ENCODE results near the gene SHB. TPM values are rescaled to one million over a fixed set of nuclear protein-coding genes. Genes with fewer than 3 reads are reported as not detected.

The SHB gene
- total RNA-seq, 1 experiment from 2014 or later = 23.8 TPM

DNA sequence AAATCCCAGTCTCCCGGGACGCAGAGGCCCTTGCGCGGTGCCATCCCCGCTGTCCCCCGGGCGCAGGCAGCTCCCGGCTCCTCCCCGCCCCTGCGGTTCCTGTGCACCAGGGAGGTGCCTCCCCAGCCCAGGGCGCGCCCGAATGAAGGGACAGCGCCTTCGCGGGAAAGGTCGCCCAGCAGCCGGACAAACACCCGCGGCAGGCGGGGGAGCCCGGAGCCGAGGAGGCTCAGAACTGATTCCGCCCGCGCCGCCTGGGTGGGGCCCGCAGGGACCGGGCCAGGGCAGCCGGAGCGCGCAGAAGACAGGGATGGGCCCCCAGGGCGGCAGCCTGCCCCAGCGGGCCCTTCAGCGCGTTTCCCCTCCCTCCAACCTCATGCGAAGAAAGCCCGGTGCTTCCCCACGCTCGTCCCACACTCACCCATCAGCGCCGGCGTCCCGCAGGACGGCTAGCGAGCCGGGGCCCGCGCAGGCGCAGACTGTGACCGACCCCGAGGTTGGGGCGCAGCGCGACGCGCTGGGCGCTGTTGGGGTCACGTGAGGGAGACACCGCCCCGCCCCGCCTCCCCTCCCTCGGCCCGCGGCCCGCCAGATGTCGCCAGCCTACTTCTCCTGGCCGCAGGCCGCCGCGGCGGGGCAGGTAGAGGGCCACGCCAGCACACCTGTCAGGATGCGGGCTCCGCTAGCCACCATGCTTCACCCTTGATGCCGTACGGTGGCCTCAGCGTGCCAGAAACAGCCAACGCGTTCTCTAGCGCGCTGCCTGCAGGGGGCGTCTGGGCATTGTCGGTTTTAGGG is 165.2 kb downstream of the SHB start, which contains the start of gene SLC25A51:
TSS of gene SLC25A51 (minus strand) at position 481 of the 798 bp plus-strand sequence. CDS start 15,577 bp downstream, outside the sequence.
- H3K4me3 ChIP-seq = peak within 1 kb of the TSS; percentile 76
- H3K4me2 ChIP-seq = peak within 1 kb of the TSS; percentile 95
- DNase-seq = peak; percentile 74 to 90
- peaks cover 22% of the 10 kb centered on the region; the same call in 1 of the 2 replicates for H3K79me2 ChIP-seq (ENCODE audit: low read depth)
- H3K27ac ChIP-seq = peak within 1 kb of the TSS; percentile 42
- ChIA-PET POLR2A (ENCODE audit: unreplicated experiment) (no interaction called here), CTCF (interaction anchor here (0.7 kb wide), 1 partner anchor 10 kb away, joined by 3 read pairs; no protein-coding TSS in a partner anchor)
- peaks cover 18% of the 10 kb centered on the region for H3K4me1 ChIP-seq (replicated peaks; ENCODE audit: insufficient read depth)
- TSS peak; percentile 43 for BruUV-seq (replicated peaks)
- peaks cover 13% of the 10 kb centered on the region; the same call in 1 of the 2 replicates for H3F3A ChIP-seq (ENCODE audit: insufficient read depth, low read depth)
- H3K27me3 ChIP-seq (ENCODE audit: insufficient read depth, low read depth) = no peaks in the 10 kb centered on the region
- H2AFZ ChIP-seq = peak within 1 kb of the TSS; percentile 62
- H3K9me3 ChIP-seq (ENCODE audit: insufficient read depth, low read depth) = no peaks in the 10 kb centered on the region
- H3K9me2 ChIP-seq (ENCODE audit: insufficient read depth) = no peaks in the 10 kb centered on the region
- intact Hi-C loops (cut with micrococcal nuclease; ENCODE audit: unreplicated experiment) = loop anchor here (2.0 to 10.0 kb wide), 6 partner anchors 157 to 498 kb away; partner anchors contain the start of genes POLR1E and SHB
- H4K20me1 ChIP-seq (ENCODE audit: insufficient read depth) = no peaks in the 10 kb centered on the region; the same call in 1 of the 2 replicates
- peaks cover 5% of the 10 kb centered on the region; the same call in 1 of the 2 replicates for H3K36me3 ChIP-seq (ENCODE audit: low read depth)
- TF ChIP-seq EZH2 (IDR thresholded peaks at IDR 0.05; ENCODE audit: low read depth) = no peak
- TF ChIP-seq, protein P1, sequence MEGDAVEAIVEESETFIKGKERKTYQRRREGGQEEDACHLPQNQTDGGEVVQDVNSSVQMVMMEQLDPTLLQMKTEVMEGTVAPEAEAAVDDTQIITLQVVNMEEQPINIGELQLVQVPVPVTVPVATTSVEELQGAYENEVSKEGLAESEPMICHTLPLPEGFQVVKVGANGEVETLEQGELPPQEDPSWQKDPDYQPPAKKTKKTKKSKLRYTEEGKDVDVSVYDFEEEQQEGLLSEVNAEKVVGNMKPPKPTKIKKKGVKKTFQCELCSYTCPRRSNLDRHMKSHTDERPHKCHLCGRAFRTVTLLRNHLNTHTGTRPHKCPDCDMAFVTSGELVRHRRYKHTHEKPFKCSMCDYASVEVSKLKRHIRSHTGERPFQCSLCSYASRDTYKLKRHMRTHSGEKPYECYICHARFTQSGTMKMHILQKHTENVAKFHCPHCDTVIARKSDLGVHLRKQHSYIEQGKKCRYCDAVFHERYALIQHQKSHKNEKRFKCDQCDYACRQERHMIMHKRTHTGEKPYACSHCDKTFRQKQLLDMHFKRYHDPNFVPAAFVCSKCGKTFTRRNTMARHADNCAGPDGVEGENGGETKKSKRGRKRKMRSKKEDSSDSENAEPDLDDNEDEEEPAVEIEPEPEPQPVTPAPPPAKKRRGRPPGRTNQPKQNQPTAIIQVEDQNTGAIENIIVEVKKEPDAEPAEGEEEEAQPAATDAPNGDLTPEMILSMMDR (conservative IDR thresholded peaks at IDR 0.05) = peak; percentile 76; the same call in 1 of the 2 replicates

DNA sequence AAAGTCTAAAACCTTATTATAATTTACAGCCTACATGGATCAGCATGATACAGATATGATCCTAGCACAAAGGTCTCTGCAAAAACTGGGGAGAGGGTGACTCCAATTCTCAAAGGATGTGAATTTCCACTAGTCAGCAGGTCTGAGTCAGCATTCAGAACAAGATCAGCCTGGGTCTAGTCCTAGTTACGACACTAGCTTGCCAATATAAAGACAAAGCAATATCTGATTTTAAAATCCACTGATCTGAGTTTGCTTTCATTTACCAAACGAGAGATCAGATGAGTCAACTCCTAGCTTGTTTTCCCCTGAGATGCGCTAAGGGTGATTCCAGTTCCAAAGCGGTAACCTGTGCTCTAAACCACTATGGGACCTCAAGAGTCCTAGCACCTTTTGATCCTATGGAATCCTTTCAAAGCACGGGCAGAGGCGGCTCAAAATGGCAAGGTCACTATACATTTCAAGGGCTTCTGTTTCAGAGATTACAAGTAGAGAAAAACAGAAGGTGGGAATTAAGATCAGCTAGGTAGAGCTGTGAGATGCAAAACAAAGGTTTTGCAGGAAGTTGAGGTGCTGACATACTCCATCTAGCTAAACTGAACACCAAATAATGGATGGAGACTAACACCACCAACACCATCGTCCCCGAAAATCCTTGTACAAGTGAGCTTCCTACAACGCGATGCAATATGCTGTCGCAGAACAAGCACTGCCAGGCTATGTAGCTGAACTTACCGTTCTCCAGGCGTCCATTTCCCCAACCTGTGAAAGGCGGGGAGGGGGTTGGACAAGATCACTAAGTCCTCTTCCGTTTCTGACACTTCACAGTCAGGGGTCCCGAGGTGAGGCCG is 166.0 kb downstream of the SHB start:
- TF ChIP-seq, protein P1 (conservative IDR thresholded peaks at IDR 0.05) = no peak
- TF ChIP-seq EZH2 (IDR thresholded peaks at IDR 0.05; ENCODE audit: low read depth) = no peak
- peak overlapping the region; percentile 42 for H3K27ac ChIP-seq
- peaks cover 11% of the 10 kb centered on the region for H3K4me1 ChIP-seq (replicated peaks; ENCODE audit: insufficient read depth)
- H3K27me3 ChIP-seq (ENCODE audit: insufficient read depth, low read depth) = no peaks in the 10 kb centered on the region
- intact Hi-C loops (cut with micrococcal nuclease; ENCODE audit: unreplicated experiment) = loop anchor here (5.0 to 10.0 kb wide), 4 partner anchors 156 to 499 kb away; partner anchors contain the start of gene POLR1E
- peak overlapping the region; percentile 76 for H3K4me3 ChIP-seq
- no peaks in the 10 kb centered on the region; the same call in 1 of the 2 replicates for H4K20me1 ChIP-seq (ENCODE audit: insufficient read depth)
- peaks cover 7% of the 10 kb centered on the region; the same call in 1 of the 2 replicates for H3K36me3 ChIP-seq (ENCODE audit: low read depth)
- no peak for DNase-seq
- H3K9me2 ChIP-seq (ENCODE audit: insufficient read depth) = no peaks in the 10 kb centered on the region
- ChIA-PET POLR2A (ENCODE audit: unreplicated experiment) (no interaction called here), CTCF (interaction anchor here (0.7 kb wide), 1 partner anchor 11 kb away, joined by 3 read pairs; no protein-coding TSS in a partner anchor)
- H3K9me3 ChIP-seq (ENCODE audit: insufficient read depth, low read depth) = no peaks in the 10 kb centered on the region
- peaks cover 22% of the 10 kb centered on the region; the same call in 1 of the 2 replicates for H3K79me2 ChIP-seq (ENCODE audit: low read depth)
- peak overlapping the region; percentile 62 for H2AFZ ChIP-seq
- peaks cover 9% of the 10 kb centered on the region; the same call in 1 of the 2 replicates for H3F3A ChIP-seq (ENCODE audit: insufficient read depth, low read depth)
- no TSS peak for BruUV-seq (replicated peaks)
- peak overlapping the region; percentile 95 for H3K4me2 ChIP-seq

DNA sequence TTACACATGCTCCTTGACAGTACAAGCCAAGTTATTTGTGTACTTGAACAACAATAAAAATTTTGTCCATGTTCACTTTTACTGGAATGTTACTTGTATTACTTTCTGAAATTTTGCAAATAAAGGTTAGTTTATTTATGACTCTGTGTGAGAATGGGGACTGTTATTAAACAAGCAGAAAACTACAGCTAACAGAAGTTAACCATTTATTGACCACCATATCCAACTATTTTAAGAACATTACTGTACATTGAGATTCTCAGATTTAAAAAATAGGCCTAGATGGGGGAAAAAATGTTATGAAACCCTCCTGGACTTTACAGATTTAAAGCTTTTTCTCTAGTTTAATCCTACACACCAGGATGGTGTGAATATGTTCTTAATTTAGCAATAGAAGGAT is 166.9 kb downstream of the SHB start:
- DNase-seq = no peak
- Histone ChIP-seq H4K20me1 (ENCODE audit: insufficient read depth) (no peaks in the 10 kb centered on the region; the same call in 1 of the 2 replicates), H3F3A (ENCODE audit: insufficient read depth, low read depth) (peaks cover 9% of the 10 kb centered on the region; the same call in 1 of the 2 replicates), H3K4me1 (replicated peaks; ENCODE audit: insufficient read depth) (peaks cover 11% of the 10 kb centered on the region), H3K79me2 (ENCODE audit: low read depth) (peaks cover 22% of the 10 kb centered on the region; the same call in 1 of the 2 replicates), H3K36me3 (ENCODE audit: low read depth) (peaks cover 7% of the 10 kb centered on the region; the same call in 1 of the 2 replicates), H3K4me3 (peak overlapping the region; percentile 76; the same call in 1 of the 2 replicates), H3K27me3 (ENCODE audit: insufficient read depth, low read depth) (no peaks in the 10 kb centered on the region), H3K9me2 (ENCODE audit: insufficient read depth) (no peaks in the 10 kb centered on the region), H3K27ac (no peak overlapping the region), H3K4me2 (peak overlapping the region; percentile 95), H2AFZ (no peak overlapping the region), H3K9me3 (ENCODE audit: insufficient read depth, low read depth) (no peaks in the 10 kb centered on the region)
- POLR2A ChIA-PET (ENCODE audit: unreplicated experiment) = no interaction called here
- BruUV-seq (replicated peaks) = no TSS peak
- TF ChIP-seq, protein P1 (conservative IDR thresholded peaks at IDR 0.05) = no peak
- no peak for TF ChIP-seq EZH2 (IDR thresholded peaks at IDR 0.05; ENCODE audit: low read depth)
- intact Hi-C loops (cut with micrococcal nuclease; ENCODE audit: unreplicated experiment) = loop anchor here (5.0 to 10.0 kb wide), 4 partner anchors 155 to 500 kb away; partner anchors contain the start of gene POLR1E
- CTCF ChIA-PET = no interaction called here
